NCI-H2081 treated with DMSO at 0.1 percent for 48 hours (cell line): ENCODE data around the gene IRF7.

Source experiments
- DNase-seq: peaks from one replicate; lab custom pipeline; 2025; lab: John Stamatoyannopoulos, UW

IRF7 gene

GRCh38 chr11:640021-640706 lies 24.4 kb upstream of the IRF7 start:
- DNase-seq: no peak

DNA sequence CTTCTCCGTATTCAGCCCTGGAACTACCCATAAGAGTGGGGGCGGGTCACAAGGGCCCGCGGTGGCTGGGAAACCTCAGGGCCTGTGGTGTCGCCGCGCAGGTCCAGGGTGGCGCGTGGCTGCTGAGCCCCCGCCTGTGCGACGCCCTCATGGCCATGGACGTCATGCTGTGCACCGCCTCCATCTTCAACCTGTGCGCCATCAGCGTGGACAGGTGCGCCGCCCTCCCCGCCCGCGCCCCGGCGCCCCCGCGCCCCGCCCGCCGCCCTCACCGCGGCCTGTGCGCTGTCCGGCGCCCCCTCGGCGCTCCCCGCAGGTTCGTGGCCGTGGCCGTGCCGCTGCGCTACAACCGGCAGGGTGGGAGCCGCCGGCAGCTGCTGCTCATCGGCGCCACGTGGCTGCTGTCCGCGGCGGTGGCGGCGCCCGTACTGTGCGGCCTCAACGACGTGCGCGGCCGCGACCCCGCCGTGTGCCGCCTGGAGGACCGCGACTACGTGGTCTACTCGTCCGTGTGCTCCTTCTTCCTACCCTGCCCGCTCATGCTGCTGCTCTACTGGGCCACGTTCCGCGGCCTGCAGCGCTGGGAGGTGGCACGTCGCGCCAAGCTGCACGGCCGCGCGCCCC lies 23.7 kb upstream of the IRF7 start:
- no peak for DNase-seq

- DNase-seq: no peak
Observed at GRCh38 chr11:638631-639331, 23.0 kb upstream of the IRF7 start.

DNA sequence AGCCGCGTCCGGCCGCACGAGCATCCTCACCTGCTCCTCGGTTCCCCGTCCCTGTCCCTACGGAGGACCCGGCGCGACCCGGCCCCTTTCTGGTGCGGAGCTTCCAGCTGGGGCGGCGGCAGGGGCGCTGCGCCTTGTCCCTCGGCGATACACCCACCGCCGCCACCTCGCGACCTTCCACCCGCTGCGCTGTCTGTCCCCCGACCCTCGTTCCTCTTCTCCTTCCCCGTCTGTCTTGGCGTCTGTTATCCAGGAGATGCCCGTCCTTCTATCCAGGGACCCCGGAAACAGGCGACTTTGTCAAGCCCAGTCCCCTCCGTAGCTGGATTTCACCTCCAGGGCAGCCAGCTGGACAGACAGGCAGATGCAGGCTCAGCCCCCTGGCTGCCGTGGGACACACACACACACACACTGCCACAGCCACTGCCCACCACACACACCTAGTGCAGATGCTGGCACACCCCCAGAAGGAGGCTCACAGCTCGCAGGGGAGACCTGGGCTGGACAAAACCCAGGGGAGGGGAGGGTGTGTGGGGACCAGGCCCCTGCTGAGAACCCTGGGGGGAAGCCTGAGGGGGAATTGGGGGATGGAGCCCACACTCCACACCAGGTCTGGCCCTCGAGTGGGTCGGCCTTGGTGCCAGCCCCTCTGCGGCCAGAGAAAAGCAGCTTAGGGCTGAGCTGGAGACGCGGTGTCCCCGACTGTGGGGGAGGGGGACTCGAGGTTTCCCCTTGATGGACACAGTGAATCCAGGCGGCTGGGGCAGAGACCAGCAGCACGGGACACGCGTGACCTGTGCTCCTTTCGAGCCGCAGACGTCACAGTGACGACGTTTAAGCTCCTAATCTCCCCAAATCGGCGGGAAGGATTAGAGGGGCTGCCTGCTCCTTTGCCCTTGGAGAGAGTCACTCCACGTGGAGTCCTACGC lies 22.1 kb upstream of the IRF7 start:
- DNase-seq: no peak

DNA sequence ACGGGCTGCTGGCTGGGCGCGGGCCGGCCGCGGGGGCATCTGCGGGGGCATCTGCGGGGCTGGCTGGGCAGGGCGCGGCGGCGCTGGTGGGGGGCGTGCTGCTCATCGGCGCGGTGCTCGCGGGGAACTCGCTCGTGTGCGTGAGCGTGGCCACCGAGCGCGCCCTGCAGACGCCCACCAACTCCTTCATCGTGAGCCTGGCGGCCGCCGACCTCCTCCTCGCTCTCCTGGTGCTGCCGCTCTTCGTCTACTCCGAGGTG lies 21.5 kb upstream of the IRF7 start:
- no peak for DNase-seq

GRCh38 chr11:636511-637332 lies 21.0 kb upstream of the IRF7 start, which contains the start of gene DRD4:
TSS of gene DRD4 (plus strand) at chr11:637269. CDS start at chr11:637305, 36 bp downstream.
- no peak for DNase-seq

DNA sequence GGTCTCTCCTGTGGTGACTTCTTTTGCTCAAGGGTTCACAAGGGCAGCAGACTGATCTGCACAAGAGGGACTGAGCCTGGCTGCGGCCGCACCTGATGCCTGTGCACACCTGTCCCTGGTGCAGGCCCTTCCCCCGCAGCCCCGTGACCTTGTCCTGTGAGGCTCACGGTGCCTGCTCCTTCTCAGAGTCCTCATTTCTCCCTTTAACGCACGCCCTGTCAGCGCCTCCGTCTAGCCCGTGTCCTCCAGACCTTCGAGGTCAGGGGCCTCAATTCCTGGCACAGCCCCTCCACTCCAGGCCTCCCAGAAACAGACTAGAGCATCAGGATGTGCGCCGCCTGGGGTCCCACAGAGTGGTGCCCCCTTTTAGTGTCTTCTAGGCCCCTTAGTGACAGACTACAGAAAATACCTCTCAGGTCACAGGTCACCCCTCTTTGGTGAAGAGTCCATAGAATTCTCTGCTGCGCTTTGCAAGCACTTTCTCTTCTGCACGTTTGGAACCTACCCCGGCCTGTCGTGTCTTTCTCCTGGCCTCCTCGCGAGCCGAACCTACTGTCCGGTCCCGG lies 20.3 kb upstream of the IRF7 start:
- DNase-seq: no peak

- no peak for DNase-seq
Observed at GRCh38 chr11:630871-631270, 15.1 kb upstream of the IRF7 start.

DNA sequence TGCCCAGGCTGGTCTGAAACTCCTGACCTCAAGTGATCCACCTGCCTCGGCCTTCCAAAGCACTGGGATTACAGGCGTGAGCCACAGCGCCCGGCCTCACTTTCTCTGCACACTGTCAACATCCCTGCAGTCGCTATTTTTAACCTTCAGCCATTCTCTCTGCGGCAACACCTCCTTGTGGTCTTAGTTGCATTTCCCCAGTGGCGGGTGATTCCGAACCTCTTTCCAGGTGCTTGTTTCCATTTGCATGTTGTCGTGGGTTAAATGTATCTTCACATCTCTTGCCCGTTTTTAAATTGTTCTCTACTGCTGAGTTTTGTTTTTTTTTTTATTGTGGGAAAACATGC lies 13.5 kb upstream of the IRF7 start:
- no peak for DNase-seq

GRCh38 chr11:628056-628455 lies 12.3 kb upstream of the IRF7 start:
- DNase-seq: no peak

DNA sequence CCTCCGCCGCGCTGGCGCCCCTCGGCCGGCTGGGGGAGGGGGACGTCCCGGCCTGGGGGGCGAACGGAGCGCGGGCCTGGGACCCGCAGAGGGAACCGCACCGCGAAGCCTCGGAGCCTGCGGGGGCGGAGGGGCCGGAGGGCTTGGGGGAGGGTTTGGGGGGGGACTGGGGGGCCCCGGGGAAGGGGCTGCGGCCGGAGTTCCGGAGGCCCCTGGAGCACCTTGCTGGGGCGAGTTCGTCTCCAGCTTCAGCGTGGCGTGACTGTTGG lies 11.5 kb upstream of the IRF7 start:
- no peak for DNase-seq

DNA sequence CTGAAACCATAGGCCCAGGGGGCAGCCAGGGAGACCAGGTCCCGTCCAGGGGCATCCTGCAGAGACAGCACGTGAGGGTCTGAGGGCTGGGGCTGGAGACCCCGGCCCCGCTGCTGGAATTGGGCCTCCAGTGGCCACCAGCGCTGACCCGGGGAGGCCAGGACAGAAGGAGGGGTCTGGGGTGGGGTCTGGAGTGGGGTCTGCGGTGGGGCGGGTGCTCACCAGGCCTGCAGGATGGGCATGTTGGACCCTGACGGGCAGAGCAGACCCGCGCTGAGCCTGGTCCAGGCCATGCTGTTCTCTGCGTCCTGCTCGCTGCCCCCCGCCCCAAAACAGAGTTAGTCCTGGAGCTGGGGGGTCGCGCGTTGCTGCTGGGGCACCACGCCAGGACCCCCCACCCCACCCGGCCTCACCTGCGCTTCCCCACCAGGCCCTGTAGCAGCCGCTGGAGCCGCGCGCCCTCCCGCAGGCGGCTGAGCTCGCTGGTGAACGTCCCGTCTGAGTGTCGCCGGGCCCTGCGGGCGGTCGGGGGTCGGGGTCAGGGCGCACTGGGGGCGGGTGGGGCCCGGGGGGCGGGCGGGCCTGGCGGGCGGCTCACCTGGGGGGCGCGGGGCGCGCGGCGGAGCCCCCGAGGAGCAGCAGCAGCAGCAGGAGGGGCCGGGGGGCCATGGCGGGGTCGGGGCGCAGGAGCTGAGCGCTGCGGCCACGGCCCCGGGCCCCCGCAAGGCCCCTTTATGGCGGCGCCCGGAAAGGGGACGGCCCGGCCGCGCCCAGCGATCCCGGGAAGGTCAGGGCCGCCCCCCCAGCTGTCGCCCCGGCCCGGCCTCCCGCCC lies 10.9 kb upstream of the IRF7 start, which contains the start of gene SCT:
SCT (minus strand) TSS at position 707 of the 833 bp plus-strand sequence; CDS start at position 669, 38 bp downstream.
- no peak for DNase-seq

DNA sequence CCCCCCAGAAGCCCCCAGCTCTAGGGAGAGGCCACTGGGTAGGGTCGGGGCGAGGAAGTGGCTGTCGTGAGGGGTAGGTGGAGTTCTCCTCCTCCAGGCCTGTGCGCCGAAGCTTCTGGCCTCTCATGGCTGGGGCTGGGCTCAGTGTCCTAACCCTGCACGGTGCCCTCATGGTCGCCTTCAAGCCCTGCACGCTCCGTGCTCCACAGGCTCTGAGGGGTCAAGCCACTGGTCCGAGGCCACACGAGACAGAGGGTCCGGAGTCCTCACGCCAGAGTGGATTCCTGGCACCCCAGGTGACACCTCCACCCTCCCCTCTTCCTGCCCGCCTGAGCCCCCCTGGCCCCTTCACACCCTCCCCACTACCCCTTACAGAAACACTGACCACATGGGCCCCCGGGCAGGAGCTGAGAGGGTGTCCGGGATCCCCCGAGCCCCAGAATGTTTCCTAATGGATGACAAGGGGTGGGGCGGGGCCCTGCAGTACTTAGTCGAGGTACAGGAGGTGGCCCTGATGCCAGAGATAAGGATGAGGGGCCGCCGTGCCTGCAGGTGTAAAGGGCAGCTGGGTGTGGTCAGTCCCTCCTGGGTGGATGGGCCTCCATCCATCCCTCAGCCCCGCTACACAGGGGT lies 10.0 kb upstream of the IRF7 start:
- DNase-seq: no peak

- DNase-seq: no peak
Observed at GRCh38 chr11:624705-625635, 9.2 kb upstream of the IRF7 start, which contains the start of gene CDHR5. TSS of gene CDHR5 (minus strand) at chr11:624955. CDS start at chr11:624902, 53 bp downstream.

DNA sequence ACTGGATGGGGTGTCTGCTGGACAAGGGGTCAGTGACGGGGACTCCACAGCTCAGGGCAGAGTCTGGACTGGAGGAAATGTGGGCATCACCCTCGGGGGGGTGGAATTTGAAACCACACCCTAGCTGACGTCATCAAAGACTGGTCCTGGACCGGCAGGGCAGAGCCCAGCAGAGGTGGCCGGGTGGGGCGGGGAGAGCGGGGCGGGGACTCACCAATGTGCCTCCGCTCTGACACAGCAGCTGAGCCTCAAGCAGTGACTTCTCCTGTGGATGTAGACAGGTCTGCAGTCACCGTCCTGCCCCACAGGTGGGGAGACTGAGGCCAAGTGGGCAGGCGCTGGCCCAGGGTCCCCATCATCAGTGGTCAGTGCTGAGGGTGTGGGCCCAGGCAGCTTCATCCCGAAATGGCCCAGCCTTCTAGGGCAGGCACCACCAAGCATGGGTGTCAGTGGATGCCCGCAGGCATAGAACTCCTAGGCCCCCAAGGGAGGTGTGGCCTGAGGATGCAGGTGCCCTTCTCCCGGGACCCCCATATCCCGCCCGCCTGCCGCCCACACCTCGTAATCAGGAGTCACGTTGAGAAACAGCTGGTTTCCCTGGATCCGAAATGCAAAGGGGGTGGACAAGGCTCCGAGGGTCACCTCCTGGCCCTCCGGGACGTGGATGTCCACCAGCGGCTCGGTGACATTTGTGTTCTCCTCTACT lies 8.4 kb upstream of the IRF7 start:
- DNase-seq: no peak

DNA sequence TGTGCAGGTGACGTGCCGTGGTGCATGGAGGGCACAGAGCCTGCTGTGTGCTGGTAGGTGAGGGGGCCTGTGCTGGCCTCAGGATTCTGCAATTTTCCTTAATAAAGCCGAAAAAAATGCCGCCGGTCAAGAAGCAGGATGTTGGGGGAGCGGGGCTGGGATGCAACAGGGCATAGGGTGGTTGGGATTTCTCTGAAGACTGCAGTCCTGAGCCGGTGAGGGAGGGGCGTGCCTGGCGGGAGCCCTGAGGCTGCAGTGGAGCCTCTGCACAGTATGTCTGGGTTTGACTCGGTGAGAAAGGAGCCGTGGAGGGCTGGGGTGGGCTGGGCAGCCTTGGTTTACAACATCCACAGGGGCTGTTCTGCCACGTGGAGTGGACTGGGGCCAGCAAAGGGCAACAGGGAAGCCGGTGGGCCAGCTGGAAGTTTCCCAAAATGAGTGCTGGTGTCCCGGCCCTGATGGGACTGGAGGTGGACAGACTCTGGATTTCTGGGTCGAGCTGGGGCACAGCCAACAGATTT lies 7.7 kb upstream of the IRF7 start:
- no peak for DNase-seq

DNA sequence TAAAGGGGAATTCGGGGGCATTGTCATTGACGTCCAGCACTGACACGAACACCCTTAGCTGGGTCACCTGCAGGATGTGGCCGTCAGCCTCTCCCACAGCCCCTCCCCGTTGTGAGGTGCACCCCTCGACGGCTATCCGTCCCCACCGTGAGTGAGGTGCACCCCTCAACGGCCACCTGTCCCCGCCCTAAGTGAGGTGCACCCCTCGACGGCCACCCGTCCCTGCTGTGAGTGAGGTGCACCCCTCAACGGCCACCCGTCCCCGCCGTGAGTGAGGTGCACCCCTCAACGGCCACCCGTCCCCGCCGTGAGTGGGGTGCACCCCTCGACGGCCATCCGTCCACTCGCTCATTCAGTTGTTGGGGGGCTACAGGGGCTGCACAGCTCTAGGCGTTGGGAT lies 6.1 kb upstream of the IRF7 start:
- no peak for DNase-seq
